Hypothalamus (tissue), 51 donors: ENCODE measurements around the gene NCF4.

Experiments used
- DNase-seq, 51 donors: peaks; one replicate each; lab custom pipeline; 2025; lab: John Stamatoyannopoulos, UW

The NCF4 gene

GRCh38 chr22:36835903-36836302 is 24.9 kb upstream of the NCF4 start:
- DNase-seq: no peak

- no peak for DNase-seq
These were observed 22.4 kb upstream of the NCF4 start for GRCh38 chr22:36838119-36839030.

GRCh38 chr22:36839356-36840073 is 21.3 kb upstream of the NCF4 start:
- DNase-seq: no peak

- DNase-seq: no peak
These were observed 20.7 kb upstream of the NCF4 start for GRCh38 chr22:36840106-36840505.

GRCh38 chr22:36846271-36846670 is 14.5 kb upstream of the NCF4 start:
- no peak for DNase-seq

GRCh38 chr22:36846949-36847348 is 13.9 kb upstream of the NCF4 start:
- DNase-seq: no peak

- no peak for DNase-seq
These were observed 10.8 kb upstream of the NCF4 start for GRCh38 chr22:36850056-36850455.

GRCh38 chr22:36850682-36851081 is 10.1 kb upstream of the NCF4 start:
- no peak for DNase-seq

GRCh38 chr22:36852056-36852973 is 8.5 kb upstream of the NCF4 start:
- DNase-seq: no peak

- DNase-seq: peak in 25 of 51 donors; percentile 2 to 51 (median 18)
These were observed 7.3 kb upstream of the NCF4 start for GRCh38 chr22:36853407-36854099.

GRCh38 chr22:36855478-36855877 is 5.3 kb upstream of the NCF4 start:
- no peak for DNase-seq

GRCh38 chr22:36856121-36856791 is 4.5 kb upstream of the NCF4 start:
- peak; percentile 27 to 97 (median 82) for DNase-seq

GRCh38 chr22:36856792-36857135 is 4.0 kb upstream of the NCF4 start:
- no peak for DNase-seq

- no peak for DNase-seq
These were observed 2.6 kb upstream of the NCF4 start for GRCh38 chr22:36858156-36858555.

- no peak for DNase-seq
These were observed 1.8 kb upstream of the NCF4 start for GRCh38 chr22:36858966-36859365.

GRCh38 chr22:36860017-36860416 is 789 bp upstream of the NCF4 start:
- DNase-seq: no peak

GRCh38 chr22:36860438-36860820 is 377 bp upstream of the NCF4 start:
- no peak for DNase-seq

GRCh38 chr22:36862251-36863242 is 1.7 kb downstream of the NCF4 start:
- DNase-seq: peak in 17 of 51 donors; percentile 1 to 33 (median 14)

GRCh38 chr22:36863281-36863680 is 2.5 kb downstream of the NCF4 start:
- DNase-seq: no peak
